PC-3 (cell line): ENCODE data around the gene DPEP1. TPM values are rescaled to one million over a fixed set of nuclear protein-coding genes. Genes with fewer than 3 reads are reported as not detected.

Experiments
- ATAC-seq: fragments of 200-7000 bp; cut with Tn5 transposase; 2 replicates; pipeline ENCODE4 v1.9.1; 2020; ENCODE audit warnings: mild to moderate bottlenecking, moderate library complexity
- BruUV-seq: library from RNA; stranded (reverse); fragments of 400-500 nt; replicated peaks from 2 replicates; lab custom pipeline; 2021; lab: Mats Ljungman, UMichigan
- CTCF ChIA-PET: fragments of 300-600 bp; sonication (Branson Sonifier 250); formaldehyde crosslinking; loops from one replicate; lab custom pipeline; 2022; ENCODE audit warnings: antibody characterized with exemption; lab: Charles Lee
- POLR2A ChIA-PET: fragments of 300-600 bp; sonication (Branson Sonifier 250); formaldehyde crosslinking; loops from one replicate; lab custom pipeline; 2022; ENCODE audit warnings: antibody characterized with exemption; ENCODE audit not compliant: unreplicated experiment; lab: Charles Lee
- DNase-seq: peaks from one replicate; pipeline ENCODE4 v3.0.0-alpha.2; 2015
- H2AFZ ChIP-seq: fragments of 300-600 bp; sonication (generic); 2 replicates; pipeline ENCODE4 v1.6.0; 2016; ENCODE audit warnings: antibody characterized with exemption, low read length
- H3F3A ChIP-seq: fragments of 300-600 bp; sonication (generic); one replicate; pipeline ENCODE4 v1.6.0; 2017; ENCODE audit warnings: antibody characterized with exemption, low read length, control low read depth, mild to moderate bottlenecking; ENCODE audit not compliant: unreplicated experiment
- H3K27ac ChIP-seq: fragments of 300-600 bp; sonication (generic); 2 replicates; pipeline ENCODE4 v1.5.1; 2016; ENCODE audit warnings: mild to moderate bottlenecking, low read length
- H3K27me3 ChIP-seq: fragments of 300-600 bp; sonication (generic); 2 replicates; pipeline ENCODE4 v1.6.1; 2016; ENCODE audit warnings: low read length, mixed read lengths
- H3K36me3 ChIP-seq: fragments of 300-600 bp; sonication (generic); 2 replicates; pipeline ENCODE4 v1.6.1; 2016; ENCODE audit warnings: low read depth, mixed run types, low read length, mixed read lengths
- H3K4me1 ChIP-seq: fragments of 300-600 bp; sonication (generic); 2 replicates; pipeline ENCODE4 v1.5.1; 2016; ENCODE audit warnings: low read length; ENCODE audit not compliant: insufficient read depth
- H3K4me2 ChIP-seq: fragments of 300-600 bp; sonication (generic); 2 replicates; pipeline ENCODE4 v1.6.0; 2016; ENCODE audit warnings: low read length
- H3K4me3 ChIP-seq: fragments of 300-600 bp; sonication (generic); 2 replicates; pipeline ENCODE4 v1.5.1; 2016; ENCODE audit warnings: mild to moderate bottlenecking, low read length, mixed read lengths
- H3K79me2 ChIP-seq: fragments of 300-600 bp; sonication (generic); 2 replicates; pipeline ENCODE4 v1.6.1; 2017; ENCODE audit warnings: low read length, mixed read lengths
- H3K9ac ChIP-seq: fragments of 300-600 bp; sonication (generic); 2 replicates; pipeline ENCODE4 v1.6.0; 2016; ENCODE audit warnings: mild to moderate bottlenecking, low read length
- H3K9me2 ChIP-seq: fragments of 300-600 bp; sonication (generic); replicated peaks from 2 replicates; pipeline ENCODE4 v1.6.1; 2016; ENCODE audit warnings: mixed run types, low read length, mixed read lengths
- H3K9me3 ChIP-seq: fragments of 300-600 bp; sonication (generic); 2 replicates; pipeline ENCODE4 v1.6.1; 2016; ENCODE audit warnings: low read length, mixed read lengths
- H4K20me1 ChIP-seq: fragments of 300-600 bp; sonication (generic); 2 replicates; pipeline ENCODE4 v1.6.1; 2016; ENCODE audit warnings: low read length, mixed read lengths
- CTCF ChIP-seq: fragments of 300-600 bp; sonication (generic); conservative IDR thresholded peaks from 2 replicates; pipeline ENCODE4 v1.5.1; 2017; ENCODE audit warnings: antibody characterized with exemption, low read depth, mild to moderate bottlenecking, low read length
- EZH2 ChIP-seq: fragments of 300-600 bp; sonication (generic); IDR thresholded peaks from one replicate; pipeline ENCODE4 v1.6.1; 2017; ENCODE audit warnings: antibody characterized with exemption, mild to moderate bottlenecking, low read length; ENCODE audit not compliant: unreplicated experiment
- EZH2phosphoT487 ChIP-seq: fragments of 300-600 bp; sonication (generic); IDR thresholded peaks from 2 replicates; pipeline ENCODE4 v1.6.1; 2018; ENCODE audit warnings: mild to moderate bottlenecking, antibody characterized with exemption, low read length, borderline replicate concordance
- intact Hi-C: fragments of 100-400 bp; cut with micrococcal nuclease; formaldehyde crosslinking; loops from 2 replicates; pipeline ENCODE4 v1.9.0; 2023
- total RNA-seq: library from RNA; depleted of rRNA; stranded (reverse); fragments of >200 nt; gene quantifications from 2 replicates; pipeline ENCODE4 v1.2.3, GENCODE V29; 2014

Gene DPEP1
- total RNA-seq, 1 experiment from 2014 or later, result not detected

GRCh38 chr16:89646906-89647305 lies 33.5 kb downstream of the DPEP1 start:
- no peak for TF ChIP-seq EZH2phosphoT487
- TF ChIP-seq EZH2, result no peak
- TF ChIP-seq CTCF, result no peak
- no peaks in the 10 kb centered on the region for H3K9me3 ChIP-seq
- no peak overlapping the region for H3K9ac ChIP-seq
- H3K4me2 ChIP-seq, result no peak overlapping the region
- H3K27me3 ChIP-seq, result no peaks in the 10 kb centered on the region
- no peak overlapping the region for H3K4me3 ChIP-seq
- no peaks in the 10 kb centered on the region; the same call in 1 of the 2 replicates for H3K36me3 ChIP-seq
- CTCF ChIA-PET, result interaction anchor here (0.6 kb wide), 1 partner anchor 44 kb away, joined by 5 read pairs; no protein-coding TSS in a partner anchor
- DNase-seq (peak; percentile 42), ATAC-seq (no peak)
- no TSS peak for BruUV-seq
- intact Hi-C loops, result no loop called here
- no peaks in the 10 kb centered on the region for H3F3A ChIP-seq
- POLR2A ChIA-PET, result no interaction called here
- no peaks in the 10 kb centered on the region for H3K79me2 ChIP-seq
- H2AFZ ChIP-seq, result no peak overlapping the region
- no peaks in the 10 kb centered on the region for H3K4me1 ChIP-seq
- no peaks in the 10 kb centered on the region for H3K9me2 ChIP-seq
- H3K27ac ChIP-seq, result no peak overlapping the region
- no peaks in the 10 kb centered on the region for H4K20me1 ChIP-seq

DNA sequence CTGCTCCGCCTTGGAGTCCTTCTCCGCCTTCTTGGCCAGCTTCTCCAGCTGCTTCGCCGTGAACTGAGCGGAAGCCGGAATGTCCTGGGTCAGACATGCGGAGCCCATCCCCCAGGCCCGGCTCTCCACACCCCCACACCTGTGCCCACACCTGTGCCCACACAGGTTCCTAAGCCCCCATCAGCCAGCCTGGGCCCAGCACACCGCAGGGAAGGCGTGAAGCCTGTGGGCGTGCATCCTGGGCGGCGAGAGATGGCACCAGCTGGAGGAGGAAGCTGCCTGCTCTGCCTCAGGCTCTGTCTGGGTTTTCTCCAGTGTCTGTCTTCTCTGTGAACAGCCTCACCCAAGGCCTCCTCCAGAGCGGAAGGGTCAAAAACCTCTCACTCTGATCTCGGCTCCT lies 38.1 kb downstream of the DPEP1 start:
- intact Hi-C loops, result no loop called here
- Histone ChIP-seq H3K4me3 (no peak overlapping the region), H3K36me3 (no peaks in the 10 kb centered on the region; the same call in 1 of the 2 replicates), H3K9ac (no peak overlapping the region), H3K27me3 (no peaks in the 10 kb centered on the region), H3K27ac (no peak overlapping the region), H3K4me1 (no peaks in the 10 kb centered on the region; the same call in 1 of the 2 replicates), H3K9me3 (no peaks in the 10 kb centered on the region), H2AFZ (no peak overlapping the region), H4K20me1 (no peaks in the 10 kb centered on the region), H3K4me2 (no peak overlapping the region), H3F3A (no peaks in the 10 kb centered on the region), H3K79me2 (peaks cover 26% of the 10 kb centered on the region), H3K9me2 (no peaks in the 10 kb centered on the region)
- TF ChIP-seq EZH2, result no peak
- no peak for TF ChIP-seq EZH2phosphoT487
- TF ChIP-seq CTCF, result no peak
- DNase-seq (no peak), ATAC-seq (no peak)
- ChIA-PET POLR2A (no interaction called here), CTCF (no interaction called here)
- no TSS peak for BruUV-seq

GRCh38 chr16:89653656-89654295 lies 40.3 kb downstream of the DPEP1 start:
- Histone ChIP-seq H3K4me2 (no peak overlapping the region), H3K36me3 (no peaks in the 10 kb centered on the region), H3F3A (no peaks in the 10 kb centered on the region), H3K9ac (no peak overlapping the region), H3K4me3 (no peak overlapping the region), H3K27me3 (no peaks in the 10 kb centered on the region), H3K9me2 (no peaks in the 10 kb centered on the region), H3K9me3 (no peaks in the 10 kb centered on the region), H2AFZ (no peak overlapping the region), H3K79me2 (peaks cover 43% of the 10 kb centered on the region), H3K4me1 (no peaks in the 10 kb centered on the region; the same call in 1 of the 2 replicates), H4K20me1 (no peaks in the 10 kb centered on the region), H3K27ac (no peak overlapping the region)
- no peak for ATAC-seq
- BruUV-seq, result no TSS peak
- CTCF ChIA-PET, result no interaction called here
- DNase-seq, result no peak
- TF ChIP-seq CTCF, result no peak
- no peak for TF ChIP-seq EZH2phosphoT487
- no peak for TF ChIP-seq EZH2
- POLR2A ChIA-PET, result no interaction called here
- intact Hi-C loops, result no loop called here
